Fibroblast of lung (primary cell): ENCODE measurements around the gene KBTBD6.

ENCODE experiments used
- CTCF ChIP-seq, 2 donors: IDR thresholded peaks in 1 of 2; conservative IDR thresholded peaks in 1 of 2; 1 replicate in 1 of 2; 2 replicates in 1 of 2; pipeline ENCODE4 v1.5.1; 2011 to 2012; ENCODE audit warnings: low read length in 2 of 2, control low read depth in 1 of 2, inconsistent platforms in 1 of 2, low read depth in 1 of 2, mild to moderate bottlenecking in 1 of 2
- EZH2 ChIP-seq: IDR thresholded peaks from 2 replicates; pipeline ENCODE4 v1.5.1; 2012; ENCODE audit warnings: low read length, control low read depth, mild to moderate bottlenecking; ENCODE audit errors: missing control alignments

- TF ChIP-seq CTCF (conservative IDR thresholded peaks at IDR 0.05 in 1 of 2, IDR thresholded peaks at IDR 0.05 in 1 of 2; ENCODE audit: low read depth in 1 of 2, low read length in 2 of 2) (no peak), EZH2 (no peak)
Measured at GRCh38 chr13:41111454-41111853, 21.1 kb downstream of the KBTBD6 start.
